Effector memory CD4-positive, alpha-beta T cell (primary cell): ENCODE results near the gene ARIH1.
"Not testable (repeated sequence)": the region's sequence is repeated elsewhere in the genome, so short reads cannot be mapped to it uniquely, and the experiment has no call there.

Source experiments
- DNase-seq, 3 donors: peaks; one replicate each; pipeline ENCODE4 v3.0.0-alpha.2; 2020
- H3K27ac ChIP-seq: 2 replicates; pipeline ENCODE4 v1.7.0; 2013; ENCODE audit warnings: mild to moderate bottlenecking, low read length, moderate library complexity; ENCODE audit not compliant: insufficient read depth, poor library complexity, severe bottlenecking
- H3K27me3 ChIP-seq: replicated peaks from 2 replicates; pipeline ENCODE4 v1.7.0; 2013; ENCODE audit warnings: mild to moderate bottlenecking, low read length; ENCODE audit not compliant: insufficient read depth, control insufficient read depth, poor library complexity, severe bottlenecking
- H3K36me3 ChIP-seq: 2 replicates; pipeline ENCODE4 v1.7.0; 2013; ENCODE audit warnings: mild to moderate bottlenecking, low read length, moderate library complexity; ENCODE audit not compliant: control insufficient read depth, insufficient read depth
- H3K4me1 ChIP-seq: 2 replicates; pipeline ENCODE4 v1.7.0; 2013; ENCODE audit warnings: low read length, mild to moderate bottlenecking; ENCODE audit not compliant: control insufficient read depth, insufficient read depth, poor library complexity, severe bottlenecking
- H3K4me3 ChIP-seq: 2 replicates; pipeline ENCODE4 v1.7.0; 2013; ENCODE audit warnings: low read length, low read depth, mild to moderate bottlenecking; ENCODE audit not compliant: insufficient read depth, poor library complexity, severe bottlenecking
- H3K9me3 ChIP-seq: 2 replicates; pipeline ENCODE4 v1.7.0; 2013; ENCODE audit warnings: mild to moderate bottlenecking, low read length, moderate library complexity; ENCODE audit not compliant: control insufficient read depth

Gene ARIH1

GRCh38 chr15:72648631-72649253 is 174.6 kb downstream of the ARIH1 start:
- not testable (repeated sequence) for H3K27ac ChIP-seq, H3K9me3 ChIP-seq, H3K36me3 ChIP-seq, H3K4me3 ChIP-seq, H3K27me3 ChIP-seq, DNase-seq, H3K4me1 ChIP-seq
